Measurements from ENCODE around the gene LRRC42.

Gene LRRC42

GRCh38 chr1:53942127-53942957 is 3.8 kb upstream of the LRRC42 start:
- no peak for DNase-seq (ENCODE audit: low spot score)

- DNase-seq (ENCODE audit: low spot score): no peak
Measured at GRCh38 chr1:53943090-53943489, 3.1 kb upstream of the LRRC42 start.

- no peak for DNase-seq (ENCODE audit: low spot score)
Measured at GRCh38 chr1:53943490-53944043, 2.6 kb upstream of the LRRC42 start.

GRCh38 chr1:53944469-53945182 is 1.5 kb upstream of the LRRC42 start:
- DNase-seq (ENCODE audit: low spot score): peak; percentile 26

- no peak for DNase-seq (ENCODE audit: low spot score)
Measured at GRCh38 chr1:53945183-53945432, 1.0 kb upstream of the LRRC42 start.

- DNase-seq (ENCODE audit: low spot score): peak; percentile 97
Measured at GRCh38 chr1:53945433-53946251, 508 bp upstream of the LRRC42 start, which contains the start of gene IFT25. Gene IFT25 (minus strand): TSS chr1:53945699. CDS start chr1:53940082, 5,617 bp downstream.

GRCh38 chr1:53947172-53947907 is 1.2 kb downstream of the LRRC42 start:
- DNase-seq (ENCODE audit: low spot score): no peak

GRCh38 chr1:53948291-53948690 is 2.1 kb downstream of the LRRC42 start:
- no peak for DNase-seq (ENCODE audit: low spot score)

- peak; percentile 28 for DNase-seq (ENCODE audit: low spot score)
Measured at GRCh38 chr1:53949023-53949990, 3.2 kb downstream of the LRRC42 start.

GRCh38 chr1:53951697-53952096 is 5.5 kb downstream of the LRRC42 start:
- no peak for DNase-seq (ENCODE audit: low spot score)

- DNase-seq (ENCODE audit: low spot score): no peak
Measured at GRCh38 chr1:53954128-53954527, 8.0 kb downstream of the LRRC42 start.

GRCh38 chr1:53956308-53957168 is 10.4 kb downstream of the LRRC42 start:
- no peak for DNase-seq (ENCODE audit: low spot score)

- peak; percentile 64 for DNase-seq (ENCODE audit: low spot score)
Measured at GRCh38 chr1:53957194-53957818, 11.2 kb downstream of the LRRC42 start.

- no peak for DNase-seq (ENCODE audit: low spot score)
Measured at GRCh38 chr1:53959664-53960250, 13.6 kb downstream of the LRRC42 start.

- no peak for DNase-seq (ENCODE audit: low spot score)
Measured at GRCh38 chr1:53962395-53962794, 16.2 kb downstream of the LRRC42 start.

GRCh38 chr1:53963460-53963859 is 17.3 kb downstream of the LRRC42 start:
- no peak for DNase-seq (ENCODE audit: low spot score)

GRCh38 chr1:53964109-53964508 is 18.0 kb downstream of the LRRC42 start:
- DNase-seq (ENCODE audit: low spot score): no peak

- no peak for DNase-seq (ENCODE audit: low spot score)
Measured at GRCh38 chr1:53966794-53967193, 20.6 kb downstream of the LRRC42 start.

Data from AG20443 (cell line).